MM.1S (cell line): Measurements from ENCODE around the gene PAXX.

Source experiments
- DNase-seq: peaks from one replicate; pipeline ENCODE4 v3.0.0-alpha.2; 2015
- H2AFZ ChIP-seq: fragments of 300-600 bp; sonication (generic); 2 replicates; pipeline ENCODE4 v1.6.0; 2016; ENCODE audit warnings: antibody characterized with exemption, low read length
- H3F3A ChIP-seq: fragments of 300-600 bp; sonication (generic); 2 replicates; pipeline ENCODE4 v1.6.1; 2016; ENCODE audit warnings: mild to moderate bottlenecking, antibody characterized with exemption, low read length, moderate library complexity, mixed read lengths; ENCODE audit not compliant: insufficient read depth
- H3K27ac ChIP-seq: fragments of 300-600 bp; sonication (generic); 2 replicates; pipeline ENCODE4 v1.5.1; 2016; ENCODE audit warnings: mild to moderate bottlenecking, low read length
- H3K27me3 ChIP-seq: fragments of 300-600 bp; sonication (generic); replicated peaks from 2 replicates; pipeline ENCODE4 v1.6.0; 2016; ENCODE audit warnings: low read length; ENCODE audit not compliant: insufficient read depth
- H3K36me3 ChIP-seq: fragments of 300-600 bp; sonication (generic); replicated peaks from 2 replicates; pipeline ENCODE4 v1.6.1; 2016; ENCODE audit warnings: mild to moderate bottlenecking, low read length, mixed read lengths; ENCODE audit not compliant: insufficient read depth
- H3K4me1 ChIP-seq: fragments of 300-600 bp; sonication (generic); 2 replicates; pipeline ENCODE4 v1.6.1; 2016; ENCODE audit warnings: low read length, mixed read lengths
- H3K4me2 ChIP-seq: fragments of 300-600 bp; sonication (generic); 2 replicates; pipeline ENCODE4 v1.6.0; 2016; ENCODE audit warnings: low read depth, low read length
- H3K4me3 ChIP-seq: fragments of 300-600 bp; sonication (generic); 2 replicates; pipeline ENCODE4 v1.5.1; 2016; ENCODE audit warnings: low read length, mixed read lengths
- H3K79me2 ChIP-seq: fragments of 300-600 bp; sonication (generic); 2 replicates; pipeline ENCODE4 v1.6.1; 2016; ENCODE audit warnings: mixed run types, low read length, mixed read lengths
- H3K9ac ChIP-seq: fragments of 300-600 bp; sonication (generic); 2 replicates; pipeline ENCODE4 v1.6.1; 2016; ENCODE audit warnings: low read length, mixed read lengths
- H3K9me2 ChIP-seq: fragments of 300-600 bp; sonication (generic); replicated peaks from 2 replicates; pipeline ENCODE4 v1.6.1; 2016; ENCODE audit warnings: mild to moderate bottlenecking, low read length, mixed read lengths; ENCODE audit not compliant: insufficient read depth
- H3K9me3 ChIP-seq: fragments of 300-600 bp; sonication (generic); replicated peaks from 2 replicates; pipeline ENCODE4 v1.6.1; 2016; ENCODE audit warnings: mild to moderate bottlenecking, low read length, mixed read lengths; ENCODE audit not compliant: insufficient read depth
- H4K20me1 ChIP-seq: fragments of 300-600 bp; sonication (generic); 2 replicates; pipeline ENCODE4 v1.6.1; 2016; ENCODE audit warnings: mild to moderate bottlenecking, low read length, moderate library complexity, mixed read lengths; ENCODE audit not compliant: insufficient read depth
- CTCF ChIP-seq: fragments of 300-600 bp; sonication (generic); IDR thresholded peaks from 2 replicates; pipeline ENCODE4 v1.5.1; 2016; ENCODE audit warnings: antibody characterized with exemption, low read length, mixed read lengths
- EZH2 ChIP-seq: fragments of 300-600 bp; sonication (generic); optimal IDR thresholded peaks from 2 replicates; pipeline ENCODE3; 2017; ENCODE audit warnings: low read depth, mild to moderate bottlenecking, antibody characterized with exemption, low read length, mixed read lengths
- EZH2phosphoT487 ChIP-seq: fragments of 300-600 bp; sonication (generic); IDR thresholded peaks from 2 replicates; pipeline ENCODE4 v1.6.1; 2018; ENCODE audit warnings: antibody characterized with exemption, low read length

The PAXX gene

GRCh38 chr9:137007108-137007815 is 15.0 kb downstream of the PAXX start:
- Histone ChIP-seq H3K27ac (no peak overlapping the region), H3K9me3 (no peaks in the 10 kb centered on the region), H3K4me1 (no peaks in the 10 kb centered on the region), H3K4me3 (no peak overlapping the region), H4K20me1 (no peaks in the 10 kb centered on the region), H3K9ac (no peak overlapping the region), H3F3A (no peaks in the 10 kb centered on the region), H3K79me2 (no peaks in the 10 kb centered on the region), H3K27me3 (peaks cover 49% of the 10 kb centered on the region), H3K4me2 (no peak overlapping the region), H3K9me2 (no peaks in the 10 kb centered on the region), H3K36me3 (no peaks in the 10 kb centered on the region), H2AFZ (no peak overlapping the region)
- no peak for DNase-seq
- no peak for TF ChIP-seq CTCF
- no peak for TF ChIP-seq EZH2phosphoT487
- no peak for TF ChIP-seq EZH2

DNA sequence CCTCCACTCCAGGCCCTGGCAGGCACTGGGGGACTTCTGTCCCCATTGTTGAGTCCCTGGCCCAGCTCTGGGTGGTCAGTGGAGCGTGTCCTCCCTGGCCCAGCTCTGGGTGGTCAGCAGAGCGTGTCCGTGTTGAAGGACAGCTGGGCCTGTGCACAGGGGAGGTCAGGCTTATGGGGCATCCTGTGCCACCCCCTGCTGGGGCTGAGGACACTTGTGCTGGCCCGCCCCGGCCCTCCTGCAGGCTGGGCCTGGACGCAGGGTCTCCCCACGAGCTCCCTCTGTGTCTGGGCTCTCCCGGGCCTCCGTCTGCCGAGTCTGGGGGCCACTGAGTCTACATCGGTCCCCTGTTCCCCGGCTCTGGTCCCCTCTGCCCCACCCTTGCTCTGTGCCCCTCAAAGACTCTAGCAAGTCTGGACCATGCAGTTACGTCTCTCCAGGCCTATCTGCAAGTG is 15.6 kb downstream of the PAXX start:
- no peak overlapping the region for H2AFZ ChIP-seq

DNA sequence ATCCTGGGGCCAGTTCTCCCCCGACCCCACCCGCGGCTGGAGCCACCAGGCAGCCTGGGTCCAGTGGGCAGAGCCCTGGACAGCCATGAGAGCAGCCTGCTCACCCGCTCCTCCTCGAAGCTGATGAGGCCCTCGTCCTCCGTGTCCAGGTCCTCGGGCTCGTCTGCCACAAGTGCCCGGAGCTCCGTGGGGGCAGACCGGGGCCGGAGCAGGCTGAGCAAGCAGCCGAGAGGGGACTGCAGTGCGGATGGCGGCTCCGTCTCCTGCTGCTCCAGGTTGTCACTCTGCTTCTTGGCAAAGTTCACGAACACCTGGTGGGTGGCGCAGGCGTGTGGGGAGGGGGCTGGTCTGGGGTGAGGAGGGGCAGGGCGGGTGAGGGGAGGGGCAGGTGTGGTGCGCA is 16.1 kb downstream of the PAXX start:
- Histone ChIP-seq H3K36me3 (no peaks in the 10 kb centered on the region), H3K27me3 (peaks cover 39% of the 10 kb centered on the region), H3K9me3 (no peaks in the 10 kb centered on the region), H3K4me2 (no peak overlapping the region), H3F3A (no peaks in the 10 kb centered on the region), H3K4me3 (no peak overlapping the region), H3K27ac (no peak overlapping the region), H3K9ac (no peak overlapping the region), H4K20me1 (no peaks in the 10 kb centered on the region), H2AFZ (no peak overlapping the region), H3K4me1 (no peaks in the 10 kb centered on the region), H3K79me2 (no peaks in the 10 kb centered on the region), H3K9me2 (no peaks in the 10 kb centered on the region)
- TF ChIP-seq EZH2 (no peak), EZH2phosphoT487 (no peak), CTCF (no peak)
- DNase-seq, result no peak

More for the DNA sequence above, 15.6 kb downstream of the PAXX start:
- Histone ChIP-seq H3F3A (no peaks in the 10 kb centered on the region), H3K4me3 (no peak overlapping the region), H3K79me2 (no peaks in the 10 kb centered on the region), H4K20me1 (no peaks in the 10 kb centered on the region), H3K9me2 (no peaks in the 10 kb centered on the region), H3K9ac (no peak overlapping the region), H3K27me3 (peaks cover 43% of the 10 kb centered on the region), H3K9me3 (no peaks in the 10 kb centered on the region), H3K4me1 (no peaks in the 10 kb centered on the region), H3K36me3 (no peaks in the 10 kb centered on the region), H3K27ac (no peak overlapping the region), H3K4me2 (no peak overlapping the region)
- no peak for TF ChIP-seq EZH2
- no peak for TF ChIP-seq EZH2phosphoT487
- no peak for TF ChIP-seq CTCF
- no peak for DNase-seq
